CD4-positive, alpha-beta T cell treated with Interleukin-15 for 1 hour (primary cell): ENCODE measurements around the gene RNF114.

Source experiments
- DNase-seq: peaks from one replicate; pipeline ENCODE4 v3.0.0-alpha.2; 2020

The RNF114 gene

GRCh38 chr20:49904440-49905214 is 31.6 kb upstream of the RNF114 start:
- no peak for DNase-seq

- DNase-seq = no peak
These were observed 30.6 kb upstream of the RNF114 start for GRCh38 chr20:49905415-49906091.

GRCh38 chr20:49906101-49906604 is 30.0 kb upstream of the RNF114 start:
- no peak for DNase-seq

GRCh38 chr20:49906615-49907154 is 29.5 kb upstream of the RNF114 start:
- no peak for DNase-seq

GRCh38 chr20:49907405-49908257 is 28.6 kb upstream of the RNF114 start:
- DNase-seq = no peak

GRCh38 chr20:49908258-49908565 is 28.0 kb upstream of the RNF114 start:
- no peak for DNase-seq

- no peak for DNase-seq
These were observed 26.5 kb upstream of the RNF114 start for GRCh38 chr20:49909499-49910339.

- DNase-seq = no peak
These were observed 25.9 kb upstream of the RNF114 start for GRCh38 chr20:49910340-49910706.

- DNase-seq = no peak
These were observed 22.7 kb upstream of the RNF114 start for GRCh38 chr20:49913399-49914047.

GRCh38 chr20:49914310-49915117 is 21.7 kb upstream of the RNF114 start:
- no peak for DNase-seq

GRCh38 chr20:49915118-49915379 is 21.1 kb upstream of the RNF114 start:
- no peak for DNase-seq

GRCh38 chr20:49915380-49916145 is 20.6 kb upstream of the RNF114 start, which contains the start of gene SPATA2:
SPATA2 (minus strand) TSS chr20:49915529; CDS start chr20:49908490, 7,039 bp downstream.
- DNase-seq = peak; percentile 95

GRCh38 chr20:49916146-49917002 is 19.8 kb upstream of the RNF114 start:
- DNase-seq = no peak

GRCh38 chr20:49918446-49918845 is 17.8 kb upstream of the RNF114 start:
- no peak for DNase-seq

GRCh38 chr20:49919009-49919408 is 17.2 kb upstream of the RNF114 start:
- DNase-seq = no peak

GRCh38 chr20:49919461-49919860 is 16.7 kb upstream of the RNF114 start:
- DNase-seq = no peak

- no peak for DNase-seq
These were observed 11.9 kb upstream of the RNF114 start for GRCh38 chr20:49924247-49924646.

GRCh38 chr20:49925901-49926454 is 10.2 kb upstream of the RNF114 start:
- DNase-seq = no peak
